ENCODE data around the gene DOK3. TPM values are rescaled to one million over a fixed set of nuclear protein-coding genes. Genes with fewer than 3 reads are reported as not detected.

DOK3 gene
- total and polyA plus RNA-seq, 2 of the 13 experiments (the other 11 are each of a cell fraction or from before 2014, with no cell fraction given) = 1.4 to 1.5 TPM

GRCh38 chr5:177500685-177501522 is 8.7 kb downstream of the DOK3 start (continued):
- TF ChIP-seq ZNF574 (CRISPR knock-in tag; IDR thresholded peaks at IDR 0.05) = peak; percentile 44; the same call in 1 of the 2 replicates
- TF ChIP-seq MEF2D (CRISPR knock-in tag; IDR thresholded peaks at IDR 0.05) = no peak
- peak; percentile 38; the same call in 1 of the 2 replicates for TF ChIP-seq GATAD2A (CRISPR knock-in tag; IDR thresholded peaks at IDR 0.05)
- TF ChIP-seq ZNF513 (CRISPR knock-in tag; conservative IDR thresholded peaks at IDR 0.05) = no peak
- no peak for TF ChIP-seq JUND (CRISPR knock-in tag; IDR thresholded peaks at IDR 0.05)
- TF ChIP-seq ZFP37 (CRISPR knock-in tag; IDR thresholded peaks at IDR 0.05; ENCODE audit: borderline replicate concordance) = 0 out of 2 replicates have a peak, but pooled peaks have one; percentile 32
- TF ChIP-seq ZNF460 (CRISPR knock-in tag; IDR thresholded peaks at IDR 0.05; ENCODE audit: borderline replicate concordance) = no peak
- no peak for TF ChIP-seq ZNF124 (CRISPR knock-in tag; IDR thresholded peaks at IDR 0.05)
- no peak for TF ChIP-seq DMTF1 (CRISPR knock-in tag; IDR thresholded peaks at IDR 0.05)
- no peak for TF ChIP-seq ZFP82 (CRISPR knock-in tag; IDR thresholded peaks at IDR 0.05; ENCODE audit: borderline replicate concordance)
- peak; percentile 12; the same call in 1 of the 2 replicates for TF ChIP-seq ZMYM3 (CRISPR knock-in tag; IDR thresholded peaks at IDR 0.05)
- TF ChIP-seq SAP130 (CRISPR knock-in tag; IDR thresholded peaks at IDR 0.05; ENCODE audit: low read depth) = peak; percentile 71
- no peak for TF ChIP-seq HNF4A (CRISPR knock-in tag; IDR thresholded peaks at IDR 0.05)
- peak; percentile 42; the same call in 1 of the 2 replicates for TF ChIP-seq ZBTB7B (CRISPR knock-in tag; IDR thresholded peaks at IDR 0.05)
- peak; percentile 38 for TF ChIP-seq HNRNPLL (IDR thresholded peaks at IDR 0.05; ENCODE audit: low read depth, low read length, poor library complexity, severe bottlenecking)
- TF ChIP-seq PLRG1 (conservative IDR thresholded peaks at IDR 0.05) = no peak
- 0 out of 2 replicates have a peak, but pooled peaks have one; percentile 8 for TF ChIP-seq FOSL2 (CRISPR knock-in tag; IDR thresholded peaks at IDR 0.05)
- no peak for TF ChIP-seq JUNB (CRISPR knock-in tag; IDR thresholded peaks at IDR 0.05; ENCODE audit: borderline replicate concordance)
- no peak for TF ChIP-seq ZNF558 (CRISPR knock-in tag; IDR thresholded peaks at IDR 0.05; ENCODE audit: borderline replicate concordance)
- TF ChIP-seq ZNF761 (CRISPR knock-in tag; conservative IDR thresholded peaks at IDR 0.05) = no peak
- no peak for TF ChIP-seq ZZZ3 (CRISPR knock-in tag; IDR thresholded peaks at IDR 0.05; ENCODE audit: borderline replicate concordance)
